SK-N-SH (cell line): ENCODE results near the gene LIM2.

Experiments
- EP300 ChIP-seq, 2 experiments: IDR thresholded peaks; 2 replicates each; pipeline versions ENCODE4 v1.4.0 to v1.6.1; 2012; ENCODE audit warnings: borderline replicate concordance in 1 of 2, low read depth in 1 of 2, low read length in 1 of 2
- EZH2phosphoT487 ChIP-seq: fragments of 200-600 bp; sonication (generic); IDR thresholded peaks from 2 replicates; pipeline ENCODE4 v1.6.1; 2017; ENCODE audit warnings: low read depth, mixed run types, mild to moderate bottlenecking, antibody characterized with exemption, moderate library complexity, borderline replicate concordance
- MXI1 ChIP-seq: IDR thresholded peaks from 2 replicates; pipeline ENCODE4 v1.6.1; 2012; ENCODE audit warnings: mild to moderate bottlenecking, low read depth, low read length, improper control_type of control experiment
- NRF1 ChIP-seq: IDR thresholded peaks from 2 replicates; pipeline ENCODE4 v1.6.1; 2012; ENCODE audit warnings: low read depth, mild to moderate bottlenecking, low read length
- POLR2AphosphoS5 ChIP-seq: IDR thresholded peaks from 2 replicates; pipeline ENCODE4 v1.6.1; 2012; ENCODE audit warnings: low read depth, low read length
- RAD21 ChIP-seq: IDR thresholded peaks from 2 replicates; pipeline ENCODE4 v1.6.1; 2012; ENCODE audit warnings: mild to moderate bottlenecking, low read length
- RCOR1 ChIP-seq: fragments of 150-350 bp; IDR thresholded peaks from 2 replicates; pipeline ENCODE4 v1.6.1; 2017; ENCODE audit warnings: antibody characterized with exemption, low read length
- RXRA ChIP-seq: IDR thresholded peaks from 2 replicates; pipeline ENCODE4 v1.4.0; 2012; ENCODE audit warnings: low read depth, mild to moderate bottlenecking, borderline replicate concordance
- TAF1 ChIP-seq: IDR thresholded peaks from 2 replicates; pipeline ENCODE4 v1.6.1; 2012; ENCODE audit warnings: low read depth, mild to moderate bottlenecking, low read length, moderate library complexity, borderline replicate concordance
- YY1 ChIP-seq: IDR thresholded peaks from 2 replicates; pipeline ENCODE4 v1.4.0; 2012; ENCODE audit warnings: low read depth, mild to moderate bottlenecking
- TF ChIP-seq, protein P1 (sequence below): fragments of 200-600 bp; sonication (generic); IDR thresholded peaks from 2 replicates; pipeline ENCODE4 v1.6.1; 2017; ENCODE audit warnings: antibody characterized with exemption, mild to moderate bottlenecking, moderate library complexity
- TF ChIP-seq, protein P2 (sequence below): fragments of 150-350 bp; IDR thresholded peaks from 2 replicates; pipeline ENCODE4 v1.6.1; 2017; ENCODE audit warnings: antibody characterized with exemption, low read length, low read depth, borderline replicate concordance
- TF ChIP-seq, protein P3 (sequence below): IDR thresholded peaks from 2 replicates; pipeline ENCODE4 v1.4.0; 2012; ENCODE audit warnings: low read depth, borderline replicate concordance
- TF ChIP-seq, protein P4 (sequence below): IDR thresholded peaks from 2 replicates; pipeline ENCODE4 v1.4.0; 2012; ENCODE audit warnings: low read depth

DNA sequence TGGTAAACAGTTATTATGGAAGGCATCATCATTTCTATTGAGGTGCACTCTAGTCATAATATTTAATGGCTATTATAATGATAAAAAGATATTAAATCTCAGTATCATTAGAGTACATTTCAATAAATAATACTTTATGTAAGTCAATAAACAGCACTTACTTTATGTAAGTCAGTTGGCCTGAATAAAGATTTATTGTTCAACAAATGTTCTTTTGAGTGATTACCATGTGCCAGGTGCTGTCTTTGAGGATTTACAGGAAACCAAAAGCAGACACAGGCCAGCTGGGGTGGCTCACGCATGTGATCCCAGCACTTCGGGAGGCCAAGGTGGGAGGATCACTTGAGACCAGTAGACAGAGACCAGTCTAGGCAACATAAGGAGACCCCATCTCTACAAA is 10.4 kb downstream of the LIM2 start:
- TF ChIP-seq TAF1 (no peak), RXRA (no peak), MXI1 (no peak), RCOR1 (no peak), EP300 (IDR thresholded peaks at IDR 0.05; ENCODE audit: borderline replicate concordance in 1 of 2, low read depth in 1 of 2, low read length in 1 of 2) (no peak), POLR2AphosphoS5 (no peak), EZH2phosphoT487 (no peak), RAD21 (no peak), YY1 (no peak), NRF1 (no peak)
- TF ChIP-seq, protein P1, sequence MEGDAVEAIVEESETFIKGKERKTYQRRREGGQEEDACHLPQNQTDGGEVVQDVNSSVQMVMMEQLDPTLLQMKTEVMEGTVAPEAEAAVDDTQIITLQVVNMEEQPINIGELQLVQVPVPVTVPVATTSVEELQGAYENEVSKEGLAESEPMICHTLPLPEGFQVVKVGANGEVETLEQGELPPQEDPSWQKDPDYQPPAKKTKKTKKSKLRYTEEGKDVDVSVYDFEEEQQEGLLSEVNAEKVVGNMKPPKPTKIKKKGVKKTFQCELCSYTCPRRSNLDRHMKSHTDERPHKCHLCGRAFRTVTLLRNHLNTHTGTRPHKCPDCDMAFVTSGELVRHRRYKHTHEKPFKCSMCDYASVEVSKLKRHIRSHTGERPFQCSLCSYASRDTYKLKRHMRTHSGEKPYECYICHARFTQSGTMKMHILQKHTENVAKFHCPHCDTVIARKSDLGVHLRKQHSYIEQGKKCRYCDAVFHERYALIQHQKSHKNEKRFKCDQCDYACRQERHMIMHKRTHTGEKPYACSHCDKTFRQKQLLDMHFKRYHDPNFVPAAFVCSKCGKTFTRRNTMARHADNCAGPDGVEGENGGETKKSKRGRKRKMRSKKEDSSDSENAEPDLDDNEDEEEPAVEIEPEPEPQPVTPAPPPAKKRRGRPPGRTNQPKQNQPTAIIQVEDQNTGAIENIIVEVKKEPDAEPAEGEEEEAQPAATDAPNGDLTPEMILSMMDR = no peak
- TF ChIP-seq, protein P2, sequence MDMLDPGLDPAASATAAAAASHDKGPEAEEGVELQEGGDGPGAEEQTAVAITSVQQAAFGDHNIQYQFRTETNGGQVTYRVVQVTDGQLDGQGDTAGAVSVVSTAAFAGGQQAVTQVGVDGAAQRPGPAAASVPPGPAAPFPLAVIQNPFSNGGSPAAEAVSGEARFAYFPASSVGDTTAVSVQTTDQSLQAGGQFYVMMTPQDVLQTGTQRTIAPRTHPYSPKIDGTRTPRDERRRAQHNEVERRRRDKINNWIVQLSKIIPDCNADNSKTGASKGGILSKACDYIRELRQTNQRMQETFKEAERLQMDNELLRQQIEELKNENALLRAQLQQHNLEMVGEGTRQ = no peak
- TF ChIP-seq, protein P3, sequence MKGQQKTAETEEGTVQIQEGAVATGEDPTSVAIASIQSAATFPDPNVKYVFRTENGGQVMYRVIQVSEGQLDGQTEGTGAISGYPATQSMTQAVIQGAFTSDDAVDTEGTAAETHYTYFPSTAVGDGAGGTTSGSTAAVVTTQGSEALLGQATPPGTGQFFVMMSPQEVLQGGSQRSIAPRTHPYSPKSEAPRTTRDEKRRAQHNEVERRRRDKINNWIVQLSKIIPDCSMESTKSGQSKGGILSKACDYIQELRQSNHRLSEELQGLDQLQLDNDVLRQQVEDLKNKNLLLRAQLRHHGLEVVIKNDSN = no peak
- TF ChIP-seq, protein P4, sequence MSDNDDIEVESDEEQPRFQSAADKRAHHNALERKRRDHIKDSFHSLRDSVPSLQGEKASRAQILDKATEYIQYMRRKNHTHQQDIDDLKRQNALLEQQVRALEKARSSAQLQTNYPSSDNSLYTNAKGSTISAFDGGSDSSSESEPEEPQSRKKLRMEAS = no peak
